Vagina (tissue), 2 donors: Measurements from ENCODE around the gene SPTBN1. TPM values are rescaled to one million over a fixed set of nuclear protein-coding genes. Genes with fewer than 3 reads are reported as not detected.

Source experiments
- DNase-seq, 2 donors: peaks; one replicate each; pipeline ENCODE4 v3.0.0-alpha.2; 2017; ENCODE audit errors: extremely low spot score in 2 of 2
- H3K27ac ChIP-seq: fragments of 200-600 bp; sonication (generic); one replicate; pipeline ENCODE4 v1.5.1; 2019
- H3K27me3 ChIP-seq: fragments of 200-600 bp; sonication (generic); one replicate; pipeline ENCODE4 v1.5.1; 2019
- H3K36me3 ChIP-seq, 2 donors: fragments of 200-600 bp; sonication (generic); one replicate each; pipeline ENCODE4 v1.5.1; 2017 to 2019
- H3K4me1 ChIP-seq: fragments of 200-600 bp; sonication (generic); one replicate; pipeline ENCODE4 v1.5.1; 2019
- H3K4me3 ChIP-seq, 2 donors: fragments of 200-600 bp; sonication (generic); 1 replicate in 1 of 2; 2 replicates in 1 of 2; pipeline ENCODE4 v1.5.1; 2016 to 2019
- H3K9me3 ChIP-seq: fragments of 200-600 bp; sonication (generic); one replicate; pipeline ENCODE4 v1.5.1; 2019
- POLR2A ChIP-seq, 2 donors: fragments of 450-650 bp; IDR thresholded peaks; one replicate each; pipeline ENCODE4 v1.6.1; 2017; ENCODE audit warnings: antibody characterized with exemption in 2 of 2, mild to moderate bottlenecking in 2 of 2, moderate library complexity in 2 of 2
- POLR2AphosphoS5 ChIP-seq, 2 donors: sonication (generic); formaldehyde crosslinking; IDR thresholded peaks; one replicate each; pipeline ENCODE4 v1.9.0; 2017; ENCODE audit warnings: antibody characterized with exemption in 2 of 2, mild to moderate bottlenecking in 2 of 2, low read depth in 1 of 2; ENCODE audit not compliant: insufficient read depth in 1 of 2
- intact Hi-C: fragments of 100-400 bp; cut with DNase I; formaldehyde crosslinking; loops from one replicate; pipeline ENCODE4 v1.15.1; 2023
- total RNA-seq: library from RNA; depleted of rRNA; stranded (reverse); fragments of >200 nt; gene quantifications from one replicate; pipeline ENCODE4 v1.2.3, GENCODE V29; 2016
- TF ChIP-seq, protein P1 (sequence below), 3 experiments: fragments of 450-650 bp in 2 of 3; fragments of 200-600 bp in 1 of 3; sonication (generic) in 1 of 3; IDR thresholded peaks; one replicate each; pipeline ENCODE4 v1.5.1; 2017 to 2019; ENCODE audit warnings: antibody characterized with exemption in 3 of 3, mild to moderate bottlenecking in 2 of 3, moderate library complexity in 2 of 3

Gene SPTBN1
- total RNA-seq, 1 donor from 2014 or later = 278 TPM

DNA sequence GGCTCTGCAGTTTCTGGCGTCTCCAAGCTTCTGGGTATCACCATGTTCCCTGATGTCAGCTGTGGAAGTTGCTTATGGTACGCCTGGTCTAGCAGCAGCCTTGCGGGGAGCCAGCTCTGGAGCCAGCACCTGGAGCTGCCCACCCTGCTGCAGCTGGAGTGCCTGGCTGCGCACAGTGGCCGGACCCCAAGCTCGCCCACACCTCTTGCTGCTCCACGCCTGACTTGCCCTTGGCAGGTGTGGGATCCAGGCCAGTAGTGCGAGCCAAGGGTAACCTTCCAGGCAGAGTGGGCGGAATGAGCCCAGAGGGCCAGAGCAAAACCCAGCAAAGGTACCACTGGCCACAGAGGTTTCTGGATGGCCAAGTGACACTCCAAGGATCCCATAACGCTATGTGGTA is 254.1 kb downstream of the SPTBN1 start:
- Histone ChIP-seq H3K4me3 (no peak overlapping the region), H3K4me1 (no peaks in the 10 kb centered on the region), H3K27ac (no peak overlapping the region), H3K27me3 (no peaks in the 10 kb centered on the region), H3K9me3 (no peaks in the 10 kb centered on the region), H3K36me3 (no peaks in the 10 kb centered on the region)
- TF ChIP-seq, protein P1, sequence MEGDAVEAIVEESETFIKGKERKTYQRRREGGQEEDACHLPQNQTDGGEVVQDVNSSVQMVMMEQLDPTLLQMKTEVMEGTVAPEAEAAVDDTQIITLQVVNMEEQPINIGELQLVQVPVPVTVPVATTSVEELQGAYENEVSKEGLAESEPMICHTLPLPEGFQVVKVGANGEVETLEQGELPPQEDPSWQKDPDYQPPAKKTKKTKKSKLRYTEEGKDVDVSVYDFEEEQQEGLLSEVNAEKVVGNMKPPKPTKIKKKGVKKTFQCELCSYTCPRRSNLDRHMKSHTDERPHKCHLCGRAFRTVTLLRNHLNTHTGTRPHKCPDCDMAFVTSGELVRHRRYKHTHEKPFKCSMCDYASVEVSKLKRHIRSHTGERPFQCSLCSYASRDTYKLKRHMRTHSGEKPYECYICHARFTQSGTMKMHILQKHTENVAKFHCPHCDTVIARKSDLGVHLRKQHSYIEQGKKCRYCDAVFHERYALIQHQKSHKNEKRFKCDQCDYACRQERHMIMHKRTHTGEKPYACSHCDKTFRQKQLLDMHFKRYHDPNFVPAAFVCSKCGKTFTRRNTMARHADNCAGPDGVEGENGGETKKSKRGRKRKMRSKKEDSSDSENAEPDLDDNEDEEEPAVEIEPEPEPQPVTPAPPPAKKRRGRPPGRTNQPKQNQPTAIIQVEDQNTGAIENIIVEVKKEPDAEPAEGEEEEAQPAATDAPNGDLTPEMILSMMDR (IDR thresholded peaks at IDR 0.05) = no peak
- no peak for TF ChIP-seq POLR2A (IDR thresholded peaks at IDR 0.05)
- no peak for TF ChIP-seq POLR2AphosphoS5 (IDR thresholded peaks at IDR 0.05; ENCODE audit: insufficient read depth in 1 of 2, low read depth in 1 of 2)
- DNase-seq = no peak
- intact Hi-C loops = no loop called here

DNA sequence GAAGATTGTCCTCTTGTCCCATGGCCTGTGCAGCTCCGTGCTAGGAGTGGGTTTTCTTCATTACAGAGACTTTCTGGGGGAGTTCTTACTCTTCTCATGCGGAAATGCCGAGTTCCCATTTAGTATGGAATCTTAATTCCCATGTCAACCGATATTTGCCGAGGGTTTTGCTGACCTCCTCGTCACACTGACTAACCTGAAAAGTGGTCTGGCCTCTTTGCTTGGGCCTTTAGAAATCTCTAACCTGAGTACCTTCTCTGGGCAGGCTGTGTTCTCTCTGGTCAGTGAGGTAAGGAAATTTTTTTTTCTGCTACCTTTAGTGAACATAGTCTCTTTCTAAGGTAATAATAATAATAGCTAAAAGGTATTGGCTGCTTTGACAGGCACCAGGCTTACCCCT is 256.4 kb downstream of the SPTBN1 start:
- Histone ChIP-seq H3K9me3 (no peaks in the 10 kb centered on the region), H3K27me3 (no peaks in the 10 kb centered on the region), H3K4me3 (no peak overlapping the region), H3K36me3 (no peaks in the 10 kb centered on the region), H3K4me1 (no peaks in the 10 kb centered on the region), H3K27ac (no peak overlapping the region)
- TF ChIP-seq POLR2AphosphoS5 (IDR thresholded peaks at IDR 0.05; ENCODE audit: insufficient read depth in 1 of 2, low read depth in 1 of 2) (no peak), POLR2A (IDR thresholded peaks at IDR 0.05) (no peak)
- TF ChIP-seq, protein P1 (IDR thresholded peaks at IDR 0.05) = no peak
- DNase-seq = no peak
- intact Hi-C loops = no loop called here

DNA sequence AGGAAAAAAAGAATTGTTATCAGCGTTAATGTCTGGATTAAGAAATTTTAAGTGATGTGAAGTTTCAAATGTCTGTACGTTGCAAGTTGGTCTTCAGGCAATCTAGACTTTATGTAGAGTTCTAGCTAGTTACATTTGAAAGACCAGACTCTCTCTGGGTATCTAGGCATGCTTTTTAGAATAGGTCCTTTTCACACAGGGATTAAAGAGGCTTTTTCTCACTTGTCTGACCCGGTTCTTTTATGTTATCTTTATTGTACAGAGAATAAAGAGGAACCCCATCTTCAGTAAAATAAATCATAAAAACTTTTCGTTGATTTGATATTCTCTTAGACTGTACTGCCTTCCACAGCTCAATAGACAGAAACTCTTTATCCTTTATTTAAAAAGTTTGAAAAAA is 258.9 kb downstream of the SPTBN1 start:
- H3K4me1 ChIP-seq = no peaks in the 10 kb centered on the region

DNA sequence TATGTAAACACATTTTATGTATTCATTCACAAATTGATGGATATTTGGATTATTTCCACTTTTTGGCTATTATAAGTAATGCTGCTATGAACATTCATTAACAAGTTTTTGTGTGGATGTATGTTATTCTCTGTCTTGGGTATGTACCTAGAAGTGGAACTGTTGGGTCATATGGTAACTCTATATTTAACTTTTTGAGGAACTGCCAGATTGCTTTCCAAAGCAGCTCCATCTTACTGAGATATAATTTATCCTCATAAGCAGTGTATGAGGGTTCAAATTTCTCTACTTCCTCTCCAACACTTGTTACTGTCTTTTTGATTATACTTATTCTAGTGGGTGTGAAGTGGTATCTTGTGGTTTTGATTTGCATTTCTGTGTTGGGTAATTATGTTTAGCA is 260.2 kb downstream of the SPTBN1 start:
- Histone ChIP-seq H3K9me3 (no peaks in the 10 kb centered on the region), H3K4me1 (no peaks in the 10 kb centered on the region), H3K4me3 (no peak overlapping the region), H3K36me3 (no peaks in the 10 kb centered on the region), H3K27me3 (no peaks in the 10 kb centered on the region), H3K27ac (no peak overlapping the region)
- TF ChIP-seq POLR2A (IDR thresholded peaks at IDR 0.05) (no peak), POLR2AphosphoS5 (IDR thresholded peaks at IDR 0.05; ENCODE audit: insufficient read depth in 1 of 2, low read depth in 1 of 2) (no peak)
- TF ChIP-seq, protein P1 (IDR thresholded peaks at IDR 0.05) = no peak
- intact Hi-C loops = no loop called here
- DNase-seq = no peak

More for the DNA sequence above, 258.9 kb downstream of the SPTBN1 start:
- Histone ChIP-seq H3K36me3 (no peaks in the 10 kb centered on the region), H3K9me3 (no peaks in the 10 kb centered on the region), H3K27ac (no peak overlapping the region), H3K27me3 (no peaks in the 10 kb centered on the region), H3K4me3 (no peak overlapping the region)
- no peak for DNase-seq
- intact Hi-C loops = no loop called here
- no peak for TF ChIP-seq POLR2A (IDR thresholded peaks at IDR 0.05)
- TF ChIP-seq POLR2AphosphoS5 (IDR thresholded peaks at IDR 0.05; ENCODE audit: insufficient read depth in 1 of 2, low read depth in 1 of 2) = no peak
- TF ChIP-seq, protein P1 (IDR thresholded peaks at IDR 0.05) = no peak

DNA sequence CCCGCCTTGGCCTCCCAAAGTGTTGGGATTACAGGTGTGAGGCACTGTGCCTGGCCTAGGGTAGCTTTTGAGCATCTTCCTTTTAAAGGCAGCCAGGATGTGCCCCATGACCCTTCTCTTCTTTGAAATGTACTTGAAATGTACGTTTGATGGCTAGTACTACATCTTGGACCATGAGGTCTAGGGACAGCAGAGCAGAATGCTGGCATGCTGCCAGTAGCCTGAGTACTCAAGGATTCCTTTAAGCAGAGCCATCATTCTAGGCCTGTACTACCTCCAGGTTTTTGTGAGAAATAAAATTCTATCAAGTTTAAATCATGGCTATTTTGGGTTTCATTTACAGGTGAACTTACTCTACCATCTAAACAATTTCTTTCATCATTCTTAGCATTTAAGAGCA is 264.4 kb downstream of the SPTBN1 start:
- intact Hi-C loops = loop anchor here (10.0 kb wide), 1 partner anchor 114 kb away; no protein-coding TSS in a partner anchor

More for the DNA sequence above, 264.4 kb downstream of the SPTBN1 start:
- Histone ChIP-seq H3K4me1 (peaks cover 8% of the 10 kb centered on the region), H3K4me3 (no peak overlapping the region), H3K36me3 (no peaks in the 10 kb centered on the region), H3K9me3 (no peaks in the 10 kb centered on the region), H3K27me3 (no peaks in the 10 kb centered on the region), H3K27ac (no peak overlapping the region)
- no peak for DNase-seq
- TF ChIP-seq POLR2AphosphoS5 (IDR thresholded peaks at IDR 0.05; ENCODE audit: insufficient read depth in 1 of 2, low read depth in 1 of 2) (no peak), POLR2A (IDR thresholded peaks at IDR 0.05) (no peak)
- TF ChIP-seq, protein P1 (IDR thresholded peaks at IDR 0.05) = no peak

Other genes starting within 250 kb of the SPTBN1 start
- gene TSPYL6, start 200.1 kb upstream of the SPTBN1 start, total RNA-seq = not detected